ENCODE results near the gene DIP2B. TPM values are rescaled to one million over a fixed set of nuclear protein-coding genes. Genes with fewer than 3 reads are reported as not detected.

DIP2B gene
- total RNA-seq, 1 donor from 2014 or later = 37.1 TPM

- no peak for TF ChIP-seq CTCF (IDR thresholded peaks at IDR 0.05)
- TF ChIP-seq EZH2phosphoT487 (IDR thresholded peaks at IDR 0.05) = no peak
- no peak for TF ChIP-seq EZH2 (IDR thresholded peaks at IDR 0.05)
- Mint-ChIP-seq H3K27ac (no peak overlapping the region), H3K36me3 (peaks cover 4% of the 10 kb centered on the region), H3K4me1 (no peaks in the 10 kb centered on the region), H3K27me3 (ENCODE audit: insufficient read depth, low read depth) (peaks cover 2% of the 10 kb centered on the region), H3K9me3 (no peaks in the 10 kb centered on the region), H3K4me3 (no peak overlapping the region)
- Histone ChIP-seq H4K20me1 (ENCODE audit: low read depth) (peaks cover 16% of the 10 kb centered on the region), H3K4me2 (no peak overlapping the region), H3K79me2 (ENCODE audit: low read depth) (peaks cover 54% of the 10 kb centered on the region), H3K9ac (no peak overlapping the region), H3K9me3 (ENCODE audit: low read depth) (no peaks in the 10 kb centered on the region), H3F3A (ENCODE audit: low read depth) (peaks cover 1% of the 10 kb centered on the region), H3K27me3 (no peaks in the 10 kb centered on the region), H2AFZ (replicated peaks) (no peak overlapping the region), H3K4me3 (no peak overlapping the region), H3K4me1 (no peaks in the 10 kb centered on the region), H3K27ac (peak overlapping the region; percentile 10), H3K36me3 (no peaks in the 10 kb centered on the region)
- DNase-seq (ENCODE audit: low spot score) = no peak
These were observed 58.0 kb downstream of the DIP2B start for GRCh38 chr12:50562520-50563433.

GRCh38 chr12:50563434-50563787 is 58.6 kb downstream of the DIP2B start:
- Histone ChIP-seq H3K27me3 (no peaks in the 10 kb centered on the region), H3F3A (ENCODE audit: low read depth) (peaks cover 8% of the 10 kb centered on the region), H4K20me1 (ENCODE audit: low read depth) (peaks cover 18% of the 10 kb centered on the region), H3K9me3 (ENCODE audit: low read depth) (no peaks in the 10 kb centered on the region), H3K27ac (peak overlapping the region; percentile 10), H3K4me1 (peaks cover 5% of the 10 kb centered on the region), H3K79me2 (ENCODE audit: low read depth) (peaks cover 55% of the 10 kb centered on the region), H3K9ac (no peak overlapping the region), H3K4me2 (no peak overlapping the region), H3K36me3 (no peaks in the 10 kb centered on the region), H3K4me3 (no peak overlapping the region), H2AFZ (replicated peaks) (no peak overlapping the region)
- no peak for DNase-seq (ENCODE audit: low spot score)
- peaks cover 2% of the 10 kb centered on the region for H3K27me3 Mint-ChIP-seq (ENCODE audit: insufficient read depth, low read depth)
- no peaks in the 10 kb centered on the region for H3K9me3 Mint-ChIP-seq
- no peak overlapping the region for H3K4me3 Mint-ChIP-seq
- H3K4me1 Mint-ChIP-seq = no peaks in the 10 kb centered on the region
- H3K36me3 Mint-ChIP-seq = peaks cover 4% of the 10 kb centered on the region
- TF ChIP-seq EZH2 (IDR thresholded peaks at IDR 0.05) (no peak), EZH2phosphoT487 (IDR thresholded peaks at IDR 0.05) (no peak), CTCF (IDR thresholded peaks at IDR 0.05) (no peak)
- no peak overlapping the region for H3K27ac Mint-ChIP-seq

GRCh38 chr12:50564237-50564947 is 59.6 kb downstream of the DIP2B start:
- Mint-ChIP-seq H3K36me3 (peaks cover 3% of the 10 kb centered on the region), H3K27me3 (ENCODE audit: insufficient read depth, low read depth) (peaks cover 2% of the 10 kb centered on the region), H3K4me3 (no peak overlapping the region), H3K27ac (no peak overlapping the region), H3K9me3 (no peaks in the 10 kb centered on the region), H3K4me1 (no peaks in the 10 kb centered on the region)
- Histone ChIP-seq H3F3A (ENCODE audit: low read depth) (peaks cover 16% of the 10 kb centered on the region), H3K4me1 (peaks cover 15% of the 10 kb centered on the region), H4K20me1 (ENCODE audit: low read depth) (peaks cover 25% of the 10 kb centered on the region), H3K4me2 (no peak overlapping the region), H2AFZ (replicated peaks) (no peak overlapping the region), H3K36me3 (no peaks in the 10 kb centered on the region), H3K9me3 (ENCODE audit: low read depth) (no peaks in the 10 kb centered on the region), H3K27me3 (no peaks in the 10 kb centered on the region), H3K27ac (no peak overlapping the region), H3K79me2 (ENCODE audit: low read depth) (peaks cover 58% of the 10 kb centered on the region), H3K9ac (no peak overlapping the region), H3K4me3 (no peak overlapping the region)
- TF ChIP-seq EZH2phosphoT487 (IDR thresholded peaks at IDR 0.05) (no peak), EZH2 (IDR thresholded peaks at IDR 0.05) (no peak), CTCF (IDR thresholded peaks at IDR 0.05) (no peak)
- no peak for DNase-seq (ENCODE audit: low spot score)

Measured in neural progenitor cell (in vitro differentiated cells).